Measurements from ENCODE around the gene NDUFS8.

Gene NDUFS8

GRCh38 chr11:68003846-68004550 is 26.5 kb upstream of the NDUFS8 start, which contains the start of gene UNC93B1:
TSS of gene UNC93B1 (minus strand) at chr11:68004097. CDS start at chr11:68004043, 54 bp downstream.
- peak; percentile 72 for DNase-seq (ENCODE audit: low read depth)

GRCh38 chr11:68004551-68005335 is 25.7 kb upstream of the NDUFS8 start:
- no peak for DNase-seq (ENCODE audit: low read depth)

DNA sequence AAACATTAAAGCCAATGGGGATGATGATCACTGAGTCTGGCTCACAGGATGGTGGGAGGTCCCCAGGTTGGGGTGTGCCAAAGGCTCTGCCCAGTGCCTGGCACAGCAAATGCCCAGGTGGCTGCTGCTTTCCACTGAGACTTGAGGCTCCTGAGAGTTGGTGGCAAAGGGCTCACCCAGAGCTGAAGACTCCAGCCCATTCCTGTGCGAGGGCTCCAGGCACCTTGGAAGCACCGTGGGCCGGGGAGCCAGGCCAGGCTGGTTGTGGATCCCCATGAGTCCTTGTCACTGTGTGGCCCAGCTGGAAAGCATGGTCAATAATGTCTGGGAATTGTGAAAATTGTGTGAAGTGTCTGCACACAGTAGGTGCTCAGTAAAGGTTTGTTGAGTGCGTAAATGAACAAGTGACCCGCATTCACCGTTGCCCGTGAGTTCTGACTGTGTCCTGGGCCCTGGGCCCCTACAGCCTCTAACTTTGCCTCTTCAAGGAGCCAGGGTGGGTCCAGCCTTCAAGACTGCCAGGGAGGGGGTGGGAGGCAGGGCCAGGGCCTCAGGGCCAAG is 23.8 kb upstream of the NDUFS8 start:
- DNase-seq (ENCODE audit: low read depth) = no peak

DNA sequence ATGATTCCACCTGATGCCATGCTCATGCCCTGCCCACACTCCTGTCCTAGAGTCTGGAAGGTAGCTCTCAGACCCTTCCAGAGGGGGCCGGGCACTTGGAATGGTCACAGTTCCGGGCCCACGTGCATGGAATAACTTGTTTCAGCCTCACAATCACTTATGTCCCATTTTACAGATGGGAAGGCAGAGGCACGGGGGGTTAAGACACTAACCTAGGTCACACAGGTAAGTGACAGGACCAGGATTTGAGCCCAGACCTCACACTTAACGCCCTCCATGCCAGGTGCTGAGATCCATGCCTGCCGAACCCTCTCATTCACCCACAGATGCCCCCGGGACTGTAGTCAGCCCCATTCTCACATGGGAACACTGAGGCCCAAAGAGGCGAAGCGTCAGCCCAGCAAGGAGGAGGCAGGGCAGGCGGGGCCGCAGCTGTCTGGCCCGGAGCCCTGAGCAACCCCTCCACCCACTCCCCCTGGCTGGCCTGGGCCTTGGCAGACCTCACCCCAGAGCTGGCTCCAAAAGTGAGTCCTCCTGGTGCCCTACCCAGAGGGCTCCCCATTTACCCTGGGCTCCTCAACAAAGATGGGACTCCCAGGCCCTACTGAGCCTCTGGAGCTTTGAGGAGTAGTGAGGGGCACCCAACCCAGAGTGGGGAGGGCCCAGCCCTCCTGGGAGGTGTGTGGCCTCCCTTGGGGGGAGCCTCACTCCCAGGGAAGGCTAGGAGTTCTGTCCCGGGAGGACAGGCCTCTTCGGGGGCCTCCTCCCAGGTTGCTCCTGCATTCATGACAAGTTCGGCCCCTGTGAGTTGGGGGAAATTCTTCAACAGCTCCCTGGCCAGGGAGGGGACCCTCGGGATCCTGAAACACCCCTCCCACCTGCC is 22.7 kb upstream of the NDUFS8 start:
- DNase-seq (ENCODE audit: low read depth) = no peak

- no peak for DNase-seq (ENCODE audit: low read depth)
Measured at GRCh38 chr11:68008381-68009337, 21.8 kb upstream of the NDUFS8 start.

GRCh38 chr11:68009391-68010089 is 20.9 kb upstream of the NDUFS8 start:
- no peak for DNase-seq (ENCODE audit: low read depth)

DNA sequence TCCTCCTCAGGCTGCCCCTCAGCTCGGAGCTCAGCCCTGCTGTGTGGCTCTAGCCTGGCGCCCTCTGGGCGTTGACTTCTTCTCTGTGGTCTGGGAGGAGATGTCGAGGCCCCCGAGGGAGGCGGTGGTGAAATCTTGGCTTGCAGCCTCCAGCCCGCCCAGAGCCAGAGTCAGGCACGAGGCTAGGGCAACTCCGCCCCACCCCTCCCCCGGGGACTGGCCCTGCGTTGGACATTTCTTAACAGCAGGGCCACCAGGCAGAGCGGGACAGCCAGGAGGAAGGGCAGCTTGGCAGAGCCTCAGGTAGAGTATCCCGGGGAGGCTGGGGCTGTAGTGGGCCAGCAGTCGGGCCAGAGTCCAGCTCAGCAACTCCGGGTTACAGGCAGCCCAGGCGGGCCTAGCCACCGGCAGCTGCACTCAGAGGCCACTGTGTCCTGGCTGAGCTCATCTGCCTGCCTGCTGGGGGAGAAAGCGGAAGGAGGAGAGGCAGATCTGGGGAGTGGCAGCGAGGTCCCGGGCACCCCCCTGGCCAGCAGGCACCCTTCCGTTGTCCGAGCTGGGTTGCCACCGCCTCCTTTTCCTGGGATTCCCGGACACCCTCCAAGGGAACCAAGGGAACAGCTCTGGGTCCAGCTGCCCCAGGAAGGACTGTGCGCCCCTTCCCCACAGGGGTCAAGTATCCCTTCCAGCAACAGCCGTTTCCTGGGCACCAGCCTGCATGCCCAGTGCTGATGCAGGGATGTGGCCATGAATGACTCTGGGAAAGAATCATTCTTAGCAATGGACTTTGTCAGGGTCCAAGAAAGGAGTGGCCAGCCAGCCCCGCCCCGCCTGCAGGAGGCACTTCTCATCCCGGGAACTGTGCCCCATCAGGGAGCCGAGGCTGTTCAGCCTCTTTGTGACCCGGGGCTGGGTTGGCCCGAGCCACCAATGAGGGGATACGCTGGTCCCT is 20.1 kb upstream of the NDUFS8 start, which contains the start of gene ALDH3B1:
TSS of gene ALDH3B1 (plus strand) at position 238 of the 952 bp plus-strand sequence. CDS start 4,971 bp downstream, outside the sequence.
- no peak for DNase-seq (ENCODE audit: low read depth)

GRCh38 chr11:68011051-68011943 is 19.2 kb upstream of the NDUFS8 start:
- no peak for DNase-seq (ENCODE audit: low read depth)

DNA sequence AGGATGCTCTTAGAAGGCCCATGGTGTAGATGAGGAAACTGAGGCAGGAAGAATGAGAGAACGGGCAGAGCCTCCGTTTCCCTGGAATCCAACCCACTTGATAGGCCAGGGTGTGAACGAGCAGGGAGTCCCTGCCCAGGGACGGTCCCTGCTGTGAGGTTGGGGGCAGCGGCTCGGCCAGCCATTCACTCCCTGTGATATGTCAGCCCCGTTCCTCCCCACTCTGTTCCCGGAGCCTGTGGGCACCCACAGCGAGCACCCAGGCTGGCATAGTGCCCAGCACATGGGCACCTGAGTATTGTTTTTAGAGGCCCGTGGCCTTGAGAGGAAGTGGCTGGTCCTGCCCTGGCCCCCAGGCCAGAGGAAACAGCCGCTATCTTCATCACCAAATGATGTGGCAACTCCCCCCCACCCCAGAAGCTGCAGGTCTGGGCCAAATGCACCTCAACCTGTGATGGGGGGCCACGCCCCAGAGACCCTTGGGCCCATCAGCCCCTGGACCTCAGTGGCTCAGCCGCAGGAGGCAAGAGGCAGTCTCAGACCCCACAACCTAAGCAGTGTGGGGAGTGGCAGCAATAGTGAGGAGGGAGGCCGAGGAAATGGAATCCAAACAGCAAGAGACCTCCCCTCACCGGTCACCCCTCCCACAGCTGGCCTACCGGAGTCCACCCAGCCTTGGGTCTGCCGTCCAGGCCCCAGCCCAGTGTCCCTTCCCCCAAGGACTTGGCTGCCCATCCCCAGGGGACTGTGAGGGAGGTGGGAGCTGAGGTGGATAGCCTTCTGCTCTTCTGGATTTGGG is 18.2 kb upstream of the NDUFS8 start:
- no peak for DNase-seq (ENCODE audit: low read depth)

DNA sequence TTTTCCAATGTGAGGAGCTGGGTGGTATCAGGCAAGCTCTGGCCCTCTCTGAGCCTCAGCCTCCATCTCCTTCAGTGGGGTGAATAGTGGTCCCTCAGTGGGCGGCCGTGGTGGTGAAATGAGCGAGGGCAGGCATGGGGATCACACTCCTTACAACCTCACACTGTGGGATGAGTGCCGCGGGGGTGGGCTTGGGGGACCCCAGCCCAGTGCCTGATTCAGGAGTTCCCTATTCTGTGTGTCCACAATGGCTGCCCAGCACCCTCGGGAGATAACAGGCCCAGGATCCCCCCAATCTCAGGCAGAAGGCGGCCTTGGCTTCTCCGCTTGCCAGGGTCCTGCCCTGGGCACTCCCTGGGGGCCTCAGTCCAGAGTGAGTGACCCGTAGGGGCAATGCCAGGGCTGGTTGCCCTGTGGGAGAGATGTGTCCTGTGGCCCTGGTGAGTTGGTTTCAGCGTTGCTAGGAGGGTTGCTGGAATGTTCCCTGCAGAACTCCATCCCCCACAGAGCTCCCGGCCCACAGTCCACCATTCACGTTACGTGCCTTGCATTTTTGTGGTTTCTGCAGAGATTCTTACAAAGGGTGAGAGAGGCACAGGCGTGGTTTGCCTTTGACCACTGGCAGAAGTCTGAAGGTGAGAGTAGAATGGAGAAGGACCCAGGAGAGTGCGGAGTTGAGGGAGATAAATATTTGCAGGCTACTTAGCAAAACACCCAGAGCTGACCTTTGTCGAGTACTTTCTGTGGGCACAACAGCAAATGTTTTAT is 17.5 kb upstream of the NDUFS8 start:
- DNase-seq (ENCODE audit: low read depth) = no peak

DNA sequence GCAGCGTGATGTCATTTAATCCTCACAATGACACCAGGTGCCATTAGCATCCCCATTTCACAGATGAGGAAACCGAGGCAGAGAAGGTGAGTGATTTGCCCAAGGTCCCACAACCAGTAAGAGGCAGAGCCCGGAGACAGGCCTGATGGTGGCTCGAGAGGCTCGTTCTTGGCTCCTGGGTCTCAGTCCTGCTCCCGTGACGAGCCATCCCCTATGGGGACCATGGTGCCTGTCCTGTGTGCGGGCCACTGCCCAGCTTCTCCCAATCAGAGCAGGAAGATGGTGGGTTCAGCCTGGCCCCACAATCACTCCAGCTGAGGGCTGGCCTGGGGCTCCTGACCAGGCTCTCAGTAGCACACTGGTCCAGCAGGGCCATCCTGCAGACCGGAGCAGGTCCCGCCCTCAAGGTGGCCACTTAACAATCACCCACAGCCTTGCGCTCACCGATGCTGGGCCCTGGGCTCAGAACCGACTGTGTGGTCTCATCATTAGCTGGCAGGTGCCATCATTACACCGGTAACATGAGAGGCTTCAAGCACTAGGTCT is 16.8 kb upstream of the NDUFS8 start:
- no peak for DNase-seq (ENCODE audit: low read depth)

DNA sequence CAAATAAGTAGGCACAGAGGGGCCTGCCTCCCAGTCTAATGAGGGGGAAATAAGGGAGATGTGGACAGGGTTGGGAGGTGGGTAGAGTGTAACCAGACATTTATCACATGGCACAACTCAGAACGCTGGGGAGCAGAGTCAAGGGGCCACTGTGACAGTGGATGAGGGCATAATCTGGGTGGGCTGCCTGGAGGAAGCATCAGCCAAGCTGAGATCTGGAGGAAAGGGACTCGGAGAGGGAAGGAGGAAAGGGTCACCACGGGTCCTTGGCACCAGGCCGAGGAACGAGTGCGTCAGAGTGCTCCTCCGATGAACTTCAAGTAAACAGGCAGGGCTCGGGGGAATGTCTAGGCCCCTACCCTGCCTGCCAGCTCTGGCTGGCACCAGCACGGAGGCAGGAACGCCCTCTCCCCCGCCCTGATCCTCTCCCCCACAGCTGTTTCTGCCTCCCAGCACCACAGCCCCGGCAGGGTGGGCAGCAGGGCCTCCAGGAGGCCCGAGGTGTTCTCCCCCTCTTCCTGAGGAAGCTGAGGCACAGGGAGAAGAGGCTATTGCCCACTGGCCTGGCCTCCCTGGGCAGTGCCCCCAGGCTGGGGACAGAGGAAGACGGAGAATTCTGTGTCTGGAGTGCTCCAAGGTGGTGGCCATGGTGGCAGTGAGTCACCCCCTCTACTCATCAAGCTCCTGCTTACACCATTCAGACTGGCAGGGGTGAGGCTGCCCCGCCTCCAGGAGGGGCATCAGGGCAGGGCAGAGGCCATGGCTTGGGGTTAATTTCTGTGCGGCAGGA is 16.1 kb upstream of the NDUFS8 start:
- DNase-seq (ENCODE audit: low read depth) = no peak

DNA sequence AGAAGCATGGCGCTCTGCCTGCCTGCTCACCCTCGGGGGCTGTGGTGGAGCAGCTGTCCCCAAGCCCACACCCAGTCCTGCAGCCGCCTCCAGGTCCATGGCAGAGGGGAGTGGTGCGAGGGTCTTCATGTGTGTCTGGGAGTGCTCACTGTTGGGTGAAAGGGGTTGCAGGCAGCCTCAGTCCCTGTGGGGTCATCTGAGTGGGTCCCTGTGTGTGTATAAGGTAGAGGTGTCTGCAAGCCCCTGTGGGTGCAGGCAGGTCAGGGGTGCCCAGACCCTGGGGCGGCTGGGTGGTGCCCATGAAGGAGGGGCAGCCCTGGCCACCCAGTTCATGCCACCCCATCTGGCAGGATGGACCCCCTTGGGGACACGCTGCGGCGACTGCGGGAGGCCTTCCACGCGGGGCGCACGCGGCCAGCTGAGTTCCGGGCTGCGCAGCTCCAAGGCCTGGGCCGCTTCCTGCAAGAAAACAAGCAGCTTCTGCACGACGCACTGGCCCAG is 15.5 kb upstream of the NDUFS8 start:
- DNase-seq (ENCODE audit: low read depth) = no peak

- DNase-seq (ENCODE audit: low read depth) = no peak
Measured at GRCh38 chr11:68015467-68015866, 15.0 kb upstream of the NDUFS8 start.

Data from stimulated activated CD8-positive, alpha-beta memory T cell treated with anti-CD3 and anti-CD28 coated beads, Interleukin-4, amount 100 ng/mL, for 24 hours (primary cell).